Measurements from ENCODE around the gene ATP8B1. TPM values are rescaled to one million over a fixed set of nuclear protein-coding genes. Genes with fewer than 3 reads are reported as not detected.

ATP8B1 gene
- total and polyA plus RNA-seq, 9 of the 15 experiments (the other 6 are each of a cell fraction or from before 2014, with no cell fraction given) = 0.01 to 0.22 (median 0.03) TPM; not detected in 3

DNA sequence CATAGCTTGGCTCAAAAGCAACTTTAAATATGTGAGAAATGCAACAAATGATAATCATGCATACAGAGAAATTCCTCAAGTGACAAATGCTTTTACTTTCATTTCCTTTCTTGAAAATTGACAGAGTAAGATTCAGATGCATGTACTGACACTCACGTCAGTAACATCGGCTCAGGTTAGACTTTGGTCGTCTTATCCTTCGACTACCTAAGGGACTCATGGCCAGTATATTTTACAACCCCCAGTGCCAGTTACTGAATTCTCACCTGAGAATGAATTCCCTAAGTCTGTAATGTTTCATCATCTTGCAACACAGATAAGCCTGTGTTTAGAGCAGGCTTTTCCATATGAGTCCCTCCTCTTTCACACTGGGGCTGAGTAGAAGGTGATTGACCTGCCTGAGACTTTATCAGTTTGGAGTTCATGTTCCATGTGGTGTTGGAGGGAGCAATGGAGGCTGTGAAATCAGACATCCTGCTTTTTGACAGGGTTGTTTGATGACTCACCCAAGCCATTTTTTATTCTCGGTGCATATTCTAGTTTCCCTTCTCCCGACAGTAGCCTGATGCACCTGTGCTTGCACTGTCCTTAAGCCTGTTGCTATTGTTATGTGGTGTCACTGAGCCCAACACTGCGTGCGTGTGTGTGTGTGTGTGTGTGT, 30.5 kb upstream of the ATP8B1 start (continued):
- TF ChIP-seq CREM (IDR thresholded peaks at IDR 0.05; ENCODE audit: low read depth) = 0 out of 2 replicates have a peak, but pooled peaks have one; percentile 7
- TF ChIP-seq SMARCE1 (IDR thresholded peaks at IDR 0.05) = 0 out of 2 replicates have a peak, but pooled peaks have one; percentile 32
- TF ChIP-seq SMARCA4 (IDR thresholded peaks at IDR 0.05) = peak; percentile 50; the same call in 1 of the 2 replicates
- TF ChIP-seq TCF3 (CRISPR knock-in tag; IDR thresholded peaks at IDR 0.05) = peak; percentile 56; the same call in 1 of the 2 replicates
- TF ChIP-seq FOXK2 (conservative IDR thresholded peaks at IDR 0.05 in 1 of 2, IDR thresholded peaks at IDR 0.05 in 1 of 2; ENCODE audit: low read depth in 2 of 2) = 0 out of 4 replicates have a peak, but pooled peaks of 1 of the 2 experiments have one; percentile 42
- 0 out of 2 replicates have a peak, but pooled peaks have one; percentile 20 for TF ChIP-seq HLTF (IDR thresholded peaks at IDR 0.05)
- TF ChIP-seq RCOR1 (IDR thresholded peaks at IDR 0.05; ENCODE audit: borderline replicate concordance in 1 of 2, low read depth in 2 of 2, low read length in 2 of 2) = peak in 1 of 2 experiments; percentile 62; a peak in 2 of 4 replicates
- TF ChIP-seq CTBP1 (IDR thresholded peaks at IDR 0.05; ENCODE audit: borderline replicate concordance) = peak; percentile 68; the same call in 1 of the 2 replicates
- TF ChIP-seq RAD21 (CRISPR knock-in tag; conservative IDR thresholded peaks at IDR 0.05 in 1 of 2, IDR thresholded peaks at IDR 0.05 in 1 of 2) = 0 out of 4 replicates have a peak, but pooled peaks of 1 of the 2 experiments have one; percentile 3
- TF ChIP-seq CEBPG (CRISPR knock-in tag; IDR thresholded peaks at IDR 0.05) = peak; percentile 58
- TF ChIP-seq CEBPG (tag; conservative IDR thresholded peaks at IDR 0.05 in 1 of 2, IDR thresholded peaks at IDR 0.05 in 1 of 2) = peak; percentile 65 to 84
- TF ChIP-seq E2F3 (CRISPR knock-in tag; IDR thresholded peaks at IDR 0.05) = no peak
- TF ChIP-seq EHMT2 (IDR thresholded peaks at IDR 0.05) = 0 out of 2 replicates have a peak, but pooled peaks have one; percentile 45
- TF ChIP-seq, protein P1, sequence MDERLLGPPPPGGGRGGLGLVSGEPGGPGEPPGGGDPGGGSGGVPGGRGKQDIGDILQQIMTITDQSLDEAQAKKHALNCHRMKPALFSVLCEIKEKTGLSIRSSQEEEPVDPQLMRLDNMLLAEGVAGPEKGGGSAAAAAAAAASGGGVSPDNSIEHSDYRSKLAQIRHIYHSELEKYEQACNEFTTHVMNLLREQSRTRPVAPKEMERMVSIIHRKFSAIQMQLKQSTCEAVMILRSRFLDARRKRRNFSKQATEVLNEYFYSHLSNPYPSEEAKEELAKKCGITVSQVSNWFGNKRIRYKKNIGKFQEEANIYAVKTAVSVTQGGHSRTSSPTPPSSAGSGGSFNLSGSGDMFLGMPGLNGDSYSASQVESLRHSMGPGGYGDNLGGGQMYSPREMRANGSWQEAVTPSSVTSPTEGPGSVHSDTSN (CRISPR knock-in tag; IDR thresholded peaks at IDR 0.05; ENCODE audit: low read depth) = no peak
- TF ChIP-seq, protein P1 (tag; conservative IDR thresholded peaks at IDR 0.05; ENCODE audit: low read depth) = peak; percentile 48; the same call in 1 of the 2 replicates
